GM18858 (cell line): Measurements from ENCODE around the gene ELOB.
"Not testable (repeated sequence)": the region's sequence is repeated elsewhere in the genome, so short reads cannot be mapped to it uniquely, and the experiment has no call there.

Experiments
- ATAC-seq: cut with Tn5 transposase; IDR thresholded peaks from one replicate; pipeline ENCODE4 v1.9.1; 2021; ENCODE audit not compliant: unreplicated experiment

ELOB gene

DNA sequence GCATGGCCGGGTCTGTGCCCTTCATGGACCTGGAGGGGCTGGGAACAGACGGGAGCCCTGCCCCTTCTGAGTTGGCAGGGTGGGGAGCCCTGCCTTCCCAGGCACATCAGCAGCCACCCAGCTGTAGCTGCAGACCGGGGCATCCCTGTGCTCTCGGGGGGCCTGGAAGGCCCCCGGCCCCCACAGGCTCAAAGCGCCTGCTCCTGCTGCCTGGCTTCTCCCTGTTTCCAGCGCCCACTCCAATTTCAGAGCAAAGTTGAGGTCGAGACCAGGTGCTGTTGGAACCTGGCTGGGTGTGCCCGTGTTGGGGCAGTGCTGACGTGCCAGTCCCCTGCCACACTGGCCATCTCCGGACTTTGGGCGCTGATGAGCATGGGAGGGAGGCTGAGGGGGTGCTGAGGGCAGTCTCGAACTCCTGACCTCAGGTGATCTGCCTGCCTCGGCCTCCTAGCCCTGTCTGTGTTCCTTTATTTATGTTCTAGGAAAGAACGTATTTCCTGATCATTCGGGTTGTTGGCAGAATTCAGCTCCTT, 52.2 kb downstream of the ELOB start:
- ATAC-seq: no peak

DNA sequence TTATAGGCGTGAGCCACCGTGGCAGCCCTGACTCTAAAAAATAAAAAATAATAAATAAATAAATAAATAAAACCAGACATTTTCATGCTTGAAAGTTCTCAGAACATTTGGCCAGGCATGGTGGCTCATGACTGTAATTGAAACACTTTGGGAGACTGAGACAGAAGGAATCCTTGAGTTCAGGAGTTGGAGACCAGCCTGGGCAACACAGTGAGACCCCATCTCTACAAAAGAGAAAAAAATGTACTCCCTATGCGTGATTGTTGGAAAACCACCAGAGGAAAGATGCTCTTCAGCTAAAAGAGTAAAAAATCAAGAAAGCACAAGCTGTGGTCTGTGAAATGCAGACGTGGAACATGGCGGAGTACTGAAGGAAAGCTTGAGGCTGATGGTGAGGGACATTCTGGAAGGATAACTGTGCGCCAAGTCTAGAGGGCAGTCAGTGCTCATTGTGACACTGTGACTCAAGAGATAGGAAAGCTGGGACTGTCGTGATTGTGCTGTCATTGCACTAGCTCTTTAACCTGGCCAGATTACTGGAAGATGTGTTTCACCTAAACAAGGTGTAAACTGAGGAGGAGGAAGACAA, 52.9 kb downstream of the ELOB start:
- no peak for ATAC-seq

DNA sequence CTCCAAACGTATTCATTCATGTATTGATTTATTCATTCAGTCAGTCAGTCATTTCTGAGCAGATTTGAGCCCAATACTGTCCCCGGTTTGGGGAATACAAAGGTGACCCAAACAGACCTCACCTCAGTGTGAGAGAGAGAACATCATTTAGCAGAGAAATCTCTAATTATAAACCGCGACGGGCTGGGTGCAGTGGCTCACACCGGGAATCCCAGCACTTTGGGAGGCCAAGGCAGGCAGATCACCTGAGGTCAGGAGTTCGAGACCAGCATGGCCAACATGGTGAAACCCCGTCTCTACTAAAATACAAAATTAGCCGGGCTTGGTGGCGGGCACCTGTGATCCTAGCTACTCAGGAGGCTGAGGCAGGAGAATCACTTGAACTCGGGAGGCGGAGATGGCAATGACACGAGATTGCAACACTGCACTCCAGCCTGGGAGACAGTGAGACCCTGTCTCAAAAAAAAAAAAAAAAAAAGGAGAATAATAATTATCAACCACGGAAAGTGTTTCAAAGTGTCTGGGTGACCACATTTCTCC, 55.4 kb downstream of the ELOB start:
- ATAC-seq: not testable (repeated sequence)
